Stimulated activated CD8-positive, alpha-beta memory T cell treated with anti-CD3 and anti-CD28 coated beads, Interleukin-12 subunit alpha, Interleukin-12 subunit beta, amount 100 ng/mL, for 1 hour (primary cell): ENCODE measurements around the gene SMAD3.

Experiments used
- DNase-seq: peaks from one replicate; pipeline ENCODE4 v3.0.0-alpha.2; 2020; ENCODE audit warnings: low read depth

The SMAD3 gene

DNA sequence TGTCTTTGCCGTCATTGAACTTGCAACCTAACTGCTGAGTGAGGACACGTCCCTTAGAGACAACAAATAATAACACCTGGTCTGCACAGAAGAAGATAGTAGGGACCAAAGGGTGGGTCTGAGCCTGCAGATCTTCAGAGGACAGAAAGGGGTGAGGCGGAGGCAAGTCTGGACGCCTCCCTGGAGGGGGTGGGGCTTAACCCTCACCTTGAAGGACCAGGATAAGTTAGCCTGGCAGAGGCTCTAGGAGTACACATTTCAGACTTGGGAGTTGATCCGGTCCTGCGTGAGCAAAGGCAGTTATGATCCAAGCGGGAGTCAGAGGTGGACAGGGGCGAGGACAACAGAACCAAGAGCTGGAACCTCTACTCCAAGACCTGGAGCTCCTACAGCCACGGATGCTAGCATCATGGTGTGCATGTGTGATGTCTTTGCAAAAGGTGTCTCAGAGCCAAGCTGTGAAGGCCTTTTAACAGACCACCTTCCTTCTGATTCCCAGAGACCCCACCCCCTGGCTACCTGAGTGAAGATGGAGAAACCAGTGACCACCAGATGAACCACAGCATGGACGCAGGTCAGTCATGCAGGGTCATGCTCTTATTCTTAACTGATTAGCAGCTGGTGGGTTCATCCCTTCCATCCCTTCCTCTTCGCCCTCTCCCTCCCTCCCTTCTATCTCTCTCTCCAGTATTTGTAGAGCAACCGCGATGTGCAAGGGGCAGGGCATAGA is 101.0 kb downstream of the SMAD3 start:
- no peak for DNase-seq

DNA sequence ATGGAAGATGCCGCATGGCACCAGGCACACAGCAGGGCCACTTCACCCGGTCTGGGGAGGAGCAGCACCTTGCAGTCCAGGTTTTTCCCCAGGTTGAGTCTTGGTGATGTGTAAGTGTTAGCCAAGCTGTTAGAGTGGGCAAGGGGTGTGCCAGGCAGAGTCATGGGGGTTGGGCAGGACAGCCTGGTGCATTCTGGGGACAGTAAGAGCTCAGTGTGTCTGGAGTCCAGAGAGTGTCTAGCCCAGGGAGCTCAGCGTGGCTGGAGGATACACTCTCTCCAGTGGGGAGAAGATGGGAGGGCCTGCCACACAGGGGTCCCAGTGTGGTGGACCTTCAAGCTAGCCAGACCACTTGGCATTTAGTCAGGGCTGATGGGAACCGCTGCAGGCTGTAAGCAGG is 101.7 kb downstream of the SMAD3 start:
- no peak for DNase-seq

DNA sequence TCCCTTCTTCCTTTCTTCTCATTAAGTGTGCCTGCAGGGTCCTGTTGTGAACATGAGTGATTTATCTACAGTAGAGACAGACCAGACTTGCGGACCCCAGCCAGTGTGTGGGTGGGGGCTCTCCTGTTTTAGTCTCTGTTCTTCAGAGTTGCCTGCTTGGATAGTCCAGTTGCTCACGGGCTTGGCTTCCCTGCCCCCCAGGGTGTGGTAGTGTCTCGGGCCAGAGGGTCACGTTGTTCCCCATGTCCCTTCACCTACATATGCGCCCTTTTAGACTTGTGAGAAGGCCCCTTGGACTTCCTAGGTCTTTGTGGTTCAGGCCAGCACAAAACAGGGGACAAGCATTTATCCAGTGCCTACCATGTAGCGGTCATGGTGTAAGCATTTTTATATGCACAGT is 103.3 kb downstream of the SMAD3 start:
- DNase-seq, result no peak

DNA sequence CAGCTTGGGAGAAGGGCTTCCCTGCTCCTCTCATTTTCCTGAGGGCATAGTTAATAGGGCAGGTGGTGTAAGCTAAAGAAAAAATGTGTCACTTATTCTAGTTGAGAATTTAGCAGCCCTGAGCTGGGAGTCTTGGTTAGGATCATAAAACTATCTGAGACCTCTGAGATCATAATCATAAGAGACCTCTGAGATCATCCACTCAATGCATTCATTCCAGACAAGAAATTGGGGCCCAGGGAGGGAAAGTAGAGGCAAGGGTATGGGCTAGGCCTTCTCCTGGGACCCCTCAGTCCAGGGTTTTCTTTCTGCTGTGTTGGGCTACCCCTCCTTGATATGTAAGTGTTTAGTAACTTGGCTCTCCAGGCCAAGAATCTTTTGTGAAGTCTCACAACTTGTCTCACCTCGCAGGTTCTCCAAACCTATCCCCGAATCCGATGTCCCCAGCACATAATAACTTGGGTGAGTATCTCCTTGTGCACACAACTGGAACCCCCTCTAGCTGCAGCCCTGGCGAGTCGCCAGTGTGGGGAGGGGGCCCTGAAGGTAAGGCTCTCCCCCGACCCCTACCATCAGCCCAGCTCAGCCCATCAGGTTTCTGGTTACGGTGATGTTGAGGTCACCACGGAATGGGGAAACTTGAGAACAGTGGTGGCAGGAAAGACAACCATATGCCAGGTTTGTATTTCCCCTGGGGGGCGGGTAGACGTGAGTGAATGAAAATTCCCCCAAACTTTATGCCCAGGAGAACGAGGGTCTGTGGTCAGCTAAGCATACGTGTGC is 104.9 kb downstream of the SMAD3 start:
- DNase-seq, result no peak

DNA sequence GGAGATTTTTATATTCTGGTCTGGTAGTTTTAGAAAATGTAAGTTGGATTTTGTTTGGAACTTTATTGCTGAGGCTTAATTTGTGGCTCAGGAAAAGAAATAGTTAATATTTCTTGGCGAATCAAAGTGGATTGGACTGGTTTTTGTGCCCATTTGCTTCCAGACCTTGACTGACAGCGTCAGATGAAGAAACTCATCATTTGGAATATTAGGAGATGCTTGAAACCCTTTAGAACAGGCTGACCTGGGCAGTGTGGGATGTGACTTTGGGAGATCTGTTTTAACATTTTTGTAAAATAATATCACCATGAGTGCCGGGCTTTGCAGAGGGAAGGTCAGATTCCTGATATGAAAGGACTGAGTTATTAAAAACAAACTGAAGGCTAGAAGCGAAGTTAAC is 106.1 kb downstream of the SMAD3 start:
- DNase-seq, result no peak

DNA sequence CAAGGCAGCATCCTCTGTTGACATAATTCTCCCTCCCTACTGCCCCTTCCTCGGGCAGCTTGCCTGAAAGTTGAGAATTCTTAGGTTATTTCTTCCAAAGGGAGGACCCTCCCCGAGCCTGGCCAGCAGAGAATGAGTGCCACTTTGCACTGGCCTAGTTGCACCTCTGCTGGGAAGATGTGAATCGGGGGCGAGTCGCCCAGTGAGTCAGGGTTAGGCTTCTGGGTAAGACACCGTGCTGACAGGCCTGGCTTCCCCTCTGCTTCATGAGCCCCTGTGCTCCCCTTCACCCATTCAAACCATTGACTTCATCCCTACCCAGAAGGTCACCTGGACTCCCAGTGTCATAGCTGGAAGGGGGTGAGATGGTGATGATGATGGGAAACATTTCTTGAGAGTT is 106.8 kb downstream of the SMAD3 start:
- DNase-seq, result no peak

DNA sequence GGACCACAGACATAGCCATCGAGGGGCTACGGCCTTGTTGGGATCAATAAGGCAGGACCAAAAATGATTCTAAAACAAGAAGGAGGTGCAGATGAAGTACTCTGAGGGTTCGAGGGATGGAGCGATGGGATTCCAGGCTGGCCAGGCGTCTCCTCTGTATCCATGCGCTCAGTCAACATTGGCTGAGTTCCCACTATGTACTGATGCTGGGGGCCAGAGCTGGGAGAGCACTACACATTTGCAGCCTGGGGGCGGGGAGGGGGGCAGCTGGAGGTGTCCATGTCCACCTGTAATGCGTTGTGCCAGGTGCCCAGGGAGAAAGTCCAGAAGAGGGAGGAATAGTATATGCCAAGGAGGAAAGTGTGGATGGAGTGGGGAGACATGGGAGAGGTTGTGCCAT is 107.6 kb downstream of the SMAD3 start:
- no peak for DNase-seq

DNA sequence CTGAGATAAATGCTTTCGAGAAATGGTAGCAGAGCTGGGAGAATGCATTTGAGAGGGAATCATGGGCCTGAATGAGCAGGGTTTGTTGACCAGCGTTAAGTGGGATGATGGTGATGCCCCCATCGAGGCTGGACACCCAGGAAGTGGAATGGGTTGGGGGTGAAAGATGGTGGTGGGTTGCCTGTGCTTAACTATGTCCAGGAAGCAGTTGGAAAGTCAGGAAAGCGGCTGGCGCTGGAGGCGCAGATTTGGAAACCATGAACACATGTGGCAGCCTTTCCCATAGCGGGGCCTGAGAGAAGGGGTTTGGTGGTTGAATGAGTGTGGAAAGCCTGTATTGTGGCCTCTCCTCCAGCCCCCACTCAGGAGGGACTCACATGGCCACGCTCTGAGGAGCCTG is 108.4 kb downstream of the SMAD3 start:
- no peak for DNase-seq

DNA sequence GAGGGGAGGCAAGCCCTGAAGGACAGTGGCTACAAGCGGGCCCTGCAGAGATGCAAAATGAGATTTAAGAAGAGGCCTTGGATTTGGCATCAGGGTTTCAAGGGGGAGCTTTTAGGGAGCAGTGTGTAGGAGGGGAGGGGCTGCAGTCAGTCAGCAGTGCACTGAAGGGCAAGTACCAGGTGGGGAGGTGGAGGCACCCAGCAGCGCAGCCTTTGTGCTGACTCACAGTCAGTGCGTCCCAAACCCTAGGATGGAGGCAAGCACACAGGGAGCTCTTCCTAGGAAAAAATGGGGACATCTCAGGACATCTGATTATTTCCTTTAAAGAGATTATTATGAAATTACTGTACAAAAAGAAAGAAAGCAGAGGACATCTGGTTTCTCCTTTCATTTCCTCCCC is 109.0 kb downstream of the SMAD3 start:
- DNase-seq, result no peak

DNA sequence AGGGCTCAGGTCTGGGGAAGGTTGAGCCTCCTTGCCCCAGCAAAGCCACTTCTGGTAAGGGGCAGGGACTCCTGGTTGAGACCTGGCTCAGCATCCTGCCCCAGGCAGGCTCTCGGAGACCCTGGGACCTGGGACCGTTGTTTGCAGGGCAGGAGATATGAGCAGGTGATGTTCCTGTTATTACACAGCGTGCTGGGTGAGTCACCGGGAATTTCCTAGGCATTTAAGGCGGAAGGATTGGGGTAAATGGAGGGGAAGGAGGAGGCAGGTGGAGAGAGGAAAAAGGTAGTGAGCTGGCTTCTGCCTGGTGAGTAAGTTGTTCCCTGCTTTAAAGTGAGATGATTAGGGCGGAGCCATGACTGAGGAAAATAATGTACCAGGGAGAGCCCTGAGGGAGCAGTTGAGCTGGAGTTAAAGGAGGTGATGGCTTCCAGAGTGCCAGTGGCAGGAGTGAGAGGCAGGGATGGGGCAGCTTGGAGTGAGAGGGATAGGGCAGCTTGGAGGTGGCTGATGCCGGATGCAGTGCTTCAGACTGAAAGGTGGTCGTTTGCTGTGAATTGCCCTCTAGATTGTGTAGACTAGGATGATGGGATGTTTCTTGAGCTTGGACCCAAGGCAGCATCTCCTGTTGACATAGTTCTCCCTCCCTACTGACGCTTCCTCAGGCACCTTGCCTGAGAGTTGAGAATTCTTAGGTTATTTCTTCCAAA is 109.6 kb downstream of the SMAD3 start:
- DNase-seq, result no peak

DNA sequence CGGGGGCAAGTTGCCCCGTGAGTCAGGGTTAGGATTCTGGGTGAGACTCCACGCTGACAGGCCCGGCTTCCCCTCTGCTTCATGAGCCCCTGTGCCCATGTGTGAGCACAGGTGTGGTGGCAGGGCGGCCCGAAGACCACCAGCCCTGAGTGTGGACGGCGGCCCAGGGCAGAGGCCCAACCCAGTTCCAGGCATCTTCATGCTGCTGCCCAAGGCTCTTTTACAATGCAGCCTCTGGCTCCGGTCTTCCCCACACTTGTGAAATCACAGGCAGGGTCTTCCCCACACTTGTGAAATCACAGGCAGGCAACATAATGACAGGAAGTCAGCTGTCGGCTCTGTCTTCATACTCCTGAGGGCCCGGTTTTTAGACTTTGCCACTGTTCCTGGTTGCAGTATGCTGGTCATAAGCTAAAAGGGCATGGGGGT is 110.3 kb downstream of the SMAD3 start:
- no peak for DNase-seq

DNA sequence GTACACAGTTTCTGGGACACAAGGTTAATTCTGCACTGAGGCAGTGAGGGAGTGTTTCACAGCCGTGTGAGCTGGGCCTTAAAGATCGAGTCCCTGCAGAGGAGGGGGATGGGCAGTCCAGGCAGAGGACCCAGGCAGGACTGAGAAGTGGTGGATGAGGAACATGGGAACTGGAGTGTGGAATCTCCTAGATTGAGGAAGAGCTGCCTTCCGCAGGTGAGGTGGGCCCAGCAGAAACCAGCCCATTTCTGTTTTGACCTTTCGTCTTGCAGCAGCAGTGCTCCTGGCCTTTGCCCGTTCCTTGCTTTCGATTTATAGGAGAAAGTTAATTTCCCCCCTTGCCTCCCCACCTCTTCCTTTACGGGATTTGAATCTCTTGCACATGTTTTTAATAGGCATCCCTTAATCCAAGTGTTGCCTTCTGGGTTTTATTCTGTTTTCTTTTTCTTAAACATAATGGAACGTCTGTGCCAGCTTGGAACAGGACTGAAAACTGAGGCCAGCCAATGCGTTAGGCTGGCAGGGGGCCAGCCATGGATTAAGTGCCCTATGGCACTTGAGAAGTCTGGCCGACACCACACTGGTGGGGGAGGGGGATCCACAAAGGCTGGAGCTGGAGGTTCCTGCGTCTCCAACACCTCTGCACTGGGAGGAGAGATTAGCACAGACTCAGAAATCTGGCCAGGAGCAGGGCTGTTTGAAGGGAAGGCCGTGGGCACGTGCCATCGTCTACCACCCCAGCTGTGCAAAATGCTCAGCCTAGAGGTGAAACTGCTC is 111.0 kb downstream of the SMAD3 start:
- DNase-seq, result no peak

DNA sequence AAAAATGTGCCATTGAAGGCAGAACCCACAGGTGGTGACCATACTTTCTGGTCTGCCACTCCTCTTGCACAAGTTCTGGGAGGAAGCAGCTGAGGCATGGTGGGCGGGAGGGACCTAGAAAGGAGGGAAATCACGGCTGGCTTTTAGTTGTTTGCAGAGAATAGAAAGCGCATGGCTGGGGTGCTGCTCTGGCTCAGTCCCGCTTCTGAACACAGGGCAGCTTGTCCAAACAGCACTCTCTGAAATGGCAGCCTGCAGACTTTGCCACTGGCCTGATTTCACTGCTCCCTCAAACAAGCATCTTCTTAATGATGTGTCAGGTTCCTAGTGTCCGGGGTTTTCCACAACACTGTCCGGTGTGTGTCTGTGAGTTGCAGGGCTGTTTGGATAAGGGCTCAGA is 112.3 kb downstream of the SMAD3 start:
- no peak for DNase-seq

DNA sequence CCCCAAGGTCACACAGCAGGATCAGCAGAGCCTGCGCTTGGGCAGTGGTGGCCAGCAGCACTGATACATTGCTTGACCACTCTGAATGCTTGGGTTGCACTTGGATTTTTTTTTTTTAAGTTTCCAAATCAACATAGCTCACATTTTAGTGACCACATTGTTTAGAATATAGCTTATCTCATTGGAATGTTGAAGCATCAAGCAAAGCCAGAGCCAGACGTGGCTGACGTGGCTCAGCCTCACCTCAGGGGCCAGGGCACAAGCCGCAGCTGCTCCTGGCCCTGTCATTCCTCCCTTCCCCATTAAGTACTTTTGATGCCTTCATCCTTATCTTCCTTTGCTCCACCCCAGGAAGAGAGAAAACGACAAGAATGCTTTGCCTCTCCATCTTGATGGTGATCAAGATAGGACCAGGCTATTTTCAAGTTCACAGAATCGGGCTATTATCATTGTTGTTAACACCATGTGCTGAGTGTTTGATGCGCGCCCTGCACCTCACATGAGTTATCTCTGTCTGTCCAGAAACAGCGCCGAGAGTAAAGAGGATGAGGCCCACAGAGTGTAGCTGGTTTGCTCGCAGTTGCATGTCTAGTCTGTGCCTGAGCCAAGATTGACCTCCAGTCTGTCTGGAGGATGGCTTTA is 113.3 kb downstream of the SMAD3 start:
- DNase-seq, result no peak

DNA sequence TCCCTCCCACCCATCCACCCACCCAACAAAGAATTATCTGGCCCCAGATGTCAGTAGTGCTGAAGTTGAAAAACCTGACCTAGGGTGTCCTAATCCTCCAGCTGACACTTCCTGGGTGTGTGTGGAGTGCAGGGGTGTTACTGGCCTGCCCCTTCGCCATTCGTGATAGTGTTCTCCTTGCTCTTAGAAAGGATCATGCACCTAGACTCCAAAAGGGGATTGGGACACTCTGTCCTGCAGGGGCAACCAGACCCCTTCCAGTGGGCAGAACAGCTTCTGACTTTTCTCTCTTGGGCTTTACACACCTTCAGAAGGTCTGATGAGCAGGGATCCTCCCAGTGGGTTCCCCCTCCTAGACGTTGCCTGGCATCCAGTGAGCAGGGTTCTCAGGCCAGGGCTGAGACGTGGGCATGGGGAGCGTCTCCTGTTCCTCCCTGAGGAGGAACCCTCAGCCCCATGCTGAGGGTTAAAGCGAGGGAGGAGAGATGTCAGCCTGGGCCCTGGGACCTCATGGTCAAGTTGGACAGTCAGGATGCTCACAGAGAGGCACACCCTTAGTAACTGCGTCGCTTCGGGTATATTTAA is 114.1 kb downstream of the SMAD3 start:
- no peak for DNase-seq

DNA sequence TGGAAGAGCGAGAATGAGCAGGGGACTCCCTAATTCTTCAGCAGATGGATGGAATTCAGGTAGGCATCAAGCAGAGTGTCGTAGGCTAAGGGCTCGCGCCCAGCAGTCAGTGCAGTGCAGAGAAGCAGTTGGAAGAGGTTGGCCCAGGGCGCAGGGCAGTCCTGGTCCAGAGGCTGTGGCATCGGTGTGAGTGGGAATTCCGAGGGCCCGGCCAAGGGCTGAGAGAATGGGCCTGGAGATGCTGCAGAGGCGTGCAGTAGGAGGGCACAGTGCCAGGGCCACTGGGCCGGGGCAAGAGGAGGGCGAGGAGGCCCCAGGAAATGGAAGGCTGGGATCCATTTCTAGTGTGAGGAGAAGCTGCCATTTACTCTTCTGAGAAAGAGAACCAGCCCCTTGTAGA is 114.6 kb downstream of the SMAD3 start:
- DNase-seq, result no peak

DNA sequence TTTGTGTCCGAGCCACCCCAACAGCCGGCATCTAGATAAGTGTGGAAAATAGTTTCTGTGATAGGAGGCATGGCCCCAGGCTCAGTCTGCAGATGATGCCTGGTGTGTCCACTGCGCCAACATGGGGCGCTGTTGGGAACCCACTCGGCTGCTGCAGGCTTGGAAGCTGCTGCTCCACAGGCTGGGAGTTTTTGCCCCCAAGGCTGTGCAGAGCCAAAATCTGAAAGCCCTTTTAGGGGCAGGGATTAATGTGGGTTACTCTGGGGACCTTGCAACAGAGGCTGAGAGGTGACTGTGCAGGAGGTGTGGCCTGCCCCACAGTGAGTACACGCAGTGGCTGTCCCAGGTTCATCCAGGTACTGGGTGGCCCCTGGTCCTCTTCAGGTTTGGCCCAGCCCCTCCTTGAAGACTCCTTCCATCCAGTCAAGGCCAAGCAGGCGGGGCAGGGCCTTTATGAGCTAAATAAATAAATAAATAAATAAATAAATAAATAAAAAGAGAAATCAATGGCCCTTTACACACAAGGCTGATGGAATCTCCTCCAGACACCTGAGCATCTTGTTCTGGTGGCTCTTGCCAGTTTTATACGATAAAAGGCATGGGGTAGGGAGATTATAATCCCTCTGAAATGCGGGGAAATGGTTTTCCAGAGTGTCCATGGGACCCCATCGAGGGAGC is 115.3 kb downstream of the SMAD3 start:
- DNase-seq, result no peak

DNA sequence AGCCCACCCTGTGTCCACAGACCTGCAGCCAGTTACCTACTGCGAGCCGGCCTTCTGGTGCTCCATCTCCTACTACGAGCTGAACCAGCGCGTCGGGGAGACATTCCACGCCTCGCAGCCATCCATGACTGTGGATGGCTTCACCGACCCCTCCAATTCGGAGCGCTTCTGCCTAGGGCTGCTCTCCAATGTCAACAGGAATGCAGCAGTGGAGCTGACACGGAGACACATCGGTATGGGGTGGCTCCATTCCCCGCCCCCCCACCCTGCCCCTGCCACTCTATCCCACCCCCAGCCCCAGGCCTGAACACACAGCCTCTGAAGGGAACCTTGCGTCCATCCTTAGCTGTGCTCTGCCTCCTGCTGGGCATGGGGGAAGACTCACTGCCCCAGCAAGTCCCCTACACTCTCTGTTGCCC is 115.8 kb downstream of the SMAD3 start:
- DNase-seq, result no peak

DNA sequence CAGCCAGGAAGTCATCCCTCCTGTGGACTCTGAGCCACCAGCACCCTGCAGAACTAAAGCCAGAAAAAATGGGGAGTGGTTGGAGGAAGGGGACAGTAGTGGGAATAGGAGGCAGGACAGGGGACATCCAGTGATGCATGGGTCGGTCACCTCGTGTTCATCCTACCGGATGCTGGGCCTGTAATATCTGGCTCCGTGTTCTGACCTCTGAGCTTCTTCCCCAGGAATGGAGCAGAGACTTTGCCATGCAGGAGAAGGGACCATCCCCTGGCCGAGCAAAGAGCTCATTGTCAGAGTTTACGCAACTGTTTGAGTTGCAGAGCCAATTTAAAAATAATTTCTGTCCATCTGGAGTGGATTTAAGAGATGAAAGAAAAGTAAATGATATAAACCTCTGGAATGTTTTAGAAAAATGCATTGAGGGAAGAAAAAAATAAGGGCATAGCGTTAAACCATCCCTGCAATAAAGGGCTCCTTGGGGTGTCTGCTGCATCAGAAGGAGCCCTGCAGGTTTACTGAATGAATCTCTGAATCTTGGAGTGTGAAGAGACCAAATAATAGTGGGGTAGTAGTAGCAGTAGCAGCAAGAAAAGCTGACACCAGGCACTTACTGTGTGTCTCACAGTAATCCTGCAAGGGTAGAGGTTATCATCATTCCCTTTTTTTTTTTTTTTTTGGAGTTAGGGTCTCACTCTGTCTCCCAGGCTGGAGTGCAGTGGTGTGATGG is 118.2 kb downstream of the SMAD3 start:
- no peak for DNase-seq
